Measurements from ENCODE around the gene EPPIN. TPM values are rescaled to one million over a fixed set of nuclear protein-coding genes. Genes with fewer than 3 reads are reported as not detected.
"Not testable (repeated sequence)": the region's sequence is repeated elsewhere in the genome, so short reads cannot be mapped to it uniquely, and the experiment has no call there.

EPPIN gene
- total RNA-seq, 1 experiment from 2014 or later, result not detected

GRCh38 chr20:45589725-45590124 is 42.5 kb upstream of the EPPIN start:
- intact Hi-C loops (cut with micrococcal nuclease; ENCODE audit: unreplicated experiment), result no loop called here
- H3K36me3 Mint-ChIP-seq (ENCODE audit: insufficient read depth, unreplicated experiment), result no peaks in the 10 kb centered on the region
- no peak for DNase-seq
- peaks cover 8% of the 10 kb centered on the region for H3K4me1 Mint-ChIP-seq (ENCODE audit: low read depth, unreplicated experiment)
- H3K27me3 Mint-ChIP-seq (ENCODE audit: unreplicated experiment), result peaks cover 19% of the 10 kb centered on the region
- H3K4me3 Mint-ChIP-seq (ENCODE audit: low read depth, unreplicated experiment), result no peak overlapping the region
- CTCF ChIA-PET, result no interaction called here
- no peak for TF ChIP-seq CTCF (IDR thresholded peaks at IDR 0.05; ENCODE audit: unreplicated experiment)
- BruUV-seq (replicated peaks), result no TSS peak
- H3K27ac Mint-ChIP-seq (ENCODE audit: unreplicated experiment), result no peak overlapping the region
- no peaks in the 10 kb centered on the region for H3K9me3 Mint-ChIP-seq (ENCODE audit: low read depth, unreplicated experiment)

GRCh38 chr20:45588800-45589199 is 41.6 kb upstream of the EPPIN start:
- DNase-seq, result no peak
- CTCF ChIA-PET, result no interaction called here
- Mint-ChIP-seq H3K4me1 (ENCODE audit: low read depth, unreplicated experiment) (peaks cover 8% of the 10 kb centered on the region), H3K27me3 (ENCODE audit: unreplicated experiment) (peaks cover 10% of the 10 kb centered on the region), H3K9me3 (ENCODE audit: low read depth, unreplicated experiment) (no peaks in the 10 kb centered on the region), H3K27ac (ENCODE audit: unreplicated experiment) (no peak overlapping the region), H3K36me3 (ENCODE audit: insufficient read depth, unreplicated experiment) (no peaks in the 10 kb centered on the region), H3K4me3 (ENCODE audit: low read depth, unreplicated experiment) (no peak overlapping the region)
- intact Hi-C loops (cut with micrococcal nuclease; ENCODE audit: unreplicated experiment), result no loop called here
- TF ChIP-seq CTCF (IDR thresholded peaks at IDR 0.05; ENCODE audit: unreplicated experiment), result no peak
- BruUV-seq (replicated peaks), result no TSS peak

GRCh38 chr20:45585986-45586385 is 38.8 kb upstream of the EPPIN start:
- intact Hi-C loops (cut with micrococcal nuclease; ENCODE audit: unreplicated experiment); H3K9me3 Mint-ChIP-seq (ENCODE audit: low read depth, unreplicated experiment); H3K36me3 Mint-ChIP-seq (ENCODE audit: insufficient read depth, unreplicated experiment); DNase-seq; H3K27me3 Mint-ChIP-seq (ENCODE audit: unreplicated experiment); H3K4me1 Mint-ChIP-seq (ENCODE audit: low read depth, unreplicated experiment); H3K4me3 Mint-ChIP-seq (ENCODE audit: low read depth, unreplicated experiment); H3K27ac Mint-ChIP-seq (ENCODE audit: unreplicated experiment); BruUV-seq (replicated peaks): not testable (repeated sequence)
- CTCF ChIA-PET, result interaction anchor here (0.6 kb wide), 1 partner anchor 556 kb away, joined by 3 read pairs; no protein-coding TSS in a partner anchor

GRCh38 chr20:45584294-45584693 is 37.1 kb upstream of the EPPIN start:
- CTCF ChIA-PET, result interaction anchor here (0.6 kb wide), 1 partner anchor 45 kb away, joined by 4 read pairs; the partner anchor contains the start of gene WFDC10A
- H3K27ac Mint-ChIP-seq (ENCODE audit: unreplicated experiment); DNase-seq; BruUV-seq (replicated peaks); H3K9me3 Mint-ChIP-seq (ENCODE audit: low read depth, unreplicated experiment); H3K36me3 Mint-ChIP-seq (ENCODE audit: insufficient read depth, unreplicated experiment); intact Hi-C loops (cut with micrococcal nuclease; ENCODE audit: unreplicated experiment); H3K4me1 Mint-ChIP-seq (ENCODE audit: low read depth, unreplicated experiment); H3K4me3 Mint-ChIP-seq (ENCODE audit: low read depth, unreplicated experiment): not testable (repeated sequence)
- peaks cover 21% of the 10 kb centered on the region for H3K27me3 Mint-ChIP-seq (ENCODE audit: unreplicated experiment)

DNA sequence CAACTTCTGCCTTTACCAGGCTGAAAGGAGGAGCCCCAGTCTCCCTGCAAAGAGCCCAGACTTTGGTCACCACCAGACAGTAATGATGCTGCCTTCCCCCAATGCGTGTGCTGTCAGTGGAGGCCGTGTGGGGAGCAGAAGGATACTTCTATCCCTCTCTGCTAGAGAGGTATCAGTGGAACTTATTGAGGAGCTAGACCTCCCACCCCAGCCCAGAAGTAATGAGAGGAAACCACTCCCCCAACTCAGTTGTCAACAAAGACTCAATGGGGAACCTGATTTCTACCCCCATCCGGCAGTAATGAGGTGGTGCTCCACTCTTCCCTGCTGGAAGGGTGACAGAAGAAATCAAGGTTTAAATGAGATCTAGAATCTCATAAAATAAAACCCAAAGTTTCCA is 36.3 kb upstream of the EPPIN start:
- peaks cover 29% of the 10 kb centered on the region for H3K27me3 Mint-ChIP-seq (ENCODE audit: unreplicated experiment)
- CTCF ChIA-PET, result no interaction called here

More for the DNA sequence above, 36.3 kb upstream of the EPPIN start:
- no peak overlapping the region for H3K27ac Mint-ChIP-seq (ENCODE audit: unreplicated experiment)
- intact Hi-C loops (cut with micrococcal nuclease; ENCODE audit: unreplicated experiment), result no loop called here
- no peak overlapping the region for H3K4me3 Mint-ChIP-seq (ENCODE audit: low read depth, unreplicated experiment)
- H3K9me3 Mint-ChIP-seq (ENCODE audit: low read depth, unreplicated experiment), result no peaks in the 10 kb centered on the region
- no peaks in the 10 kb centered on the region for H3K36me3 Mint-ChIP-seq (ENCODE audit: insufficient read depth, unreplicated experiment)
- H3K4me1 Mint-ChIP-seq (ENCODE audit: low read depth, unreplicated experiment), result no peaks in the 10 kb centered on the region
- no peak for TF ChIP-seq CTCF (IDR thresholded peaks at IDR 0.05; ENCODE audit: unreplicated experiment)
- BruUV-seq (replicated peaks), result no TSS peak
- DNase-seq, result no peak
